G401 (cell line): ENCODE measurements around the gene LRRC49. TPM values are rescaled to one million over a fixed set of nuclear protein-coding genes. Genes with fewer than 3 reads are reported as not detected.

Experiments
- total RNA-seq: library from RNA; depleted of rRNA; stranded (reverse); fragments of >200 nt; shearing (Covaris generic); gene quantifications from 2 replicates; pipeline ENCODE4 v1.2.3, GENCODE V29; 2014; rRNA removed

LRRC49 gene
- total RNA-seq, 1 experiment from 2014 or later: 9.3 TPM

Other genes with a start within 250 kb of the LRRC49 start
- gene UACA, start 129.3 kb upstream of the LRRC49 start, total RNA-seq: 32.3 and 82.5 TPM in 2 replicates
- gene LARP6, start 38.7 kb upstream of the LRRC49 start, total RNA-seq: 84.9 and 97.7 TPM in 2 replicates
- gene THAP10, start 393 bp upstream of the LRRC49 start, total RNA-seq: 6.8 and 7.8 TPM in 2 replicates
- gene THSD4, start 222.6 kb downstream of the LRRC49 start, total RNA-seq: 0.31 and 1.2 TPM in 2 replicates